HG03103 (cell line): ENCODE data around the gene ZNF185.
A peak's percentile ranks its signal among the peaks of the same experiment; 100 is the strongest.

ENCODE experiments used
- ATAC-seq: cut with Tn5 transposase; IDR thresholded peaks from one replicate; pipeline ENCODE4 v1.9.1; 2021; ENCODE audit warnings: low read depth; ENCODE audit not compliant: unreplicated experiment

Gene ZNF185

GRCh38 chrX:152895121-152895520 lies 2.7 kb upstream of the ZNF185 start:
- ATAC-seq = no peak

DNA sequence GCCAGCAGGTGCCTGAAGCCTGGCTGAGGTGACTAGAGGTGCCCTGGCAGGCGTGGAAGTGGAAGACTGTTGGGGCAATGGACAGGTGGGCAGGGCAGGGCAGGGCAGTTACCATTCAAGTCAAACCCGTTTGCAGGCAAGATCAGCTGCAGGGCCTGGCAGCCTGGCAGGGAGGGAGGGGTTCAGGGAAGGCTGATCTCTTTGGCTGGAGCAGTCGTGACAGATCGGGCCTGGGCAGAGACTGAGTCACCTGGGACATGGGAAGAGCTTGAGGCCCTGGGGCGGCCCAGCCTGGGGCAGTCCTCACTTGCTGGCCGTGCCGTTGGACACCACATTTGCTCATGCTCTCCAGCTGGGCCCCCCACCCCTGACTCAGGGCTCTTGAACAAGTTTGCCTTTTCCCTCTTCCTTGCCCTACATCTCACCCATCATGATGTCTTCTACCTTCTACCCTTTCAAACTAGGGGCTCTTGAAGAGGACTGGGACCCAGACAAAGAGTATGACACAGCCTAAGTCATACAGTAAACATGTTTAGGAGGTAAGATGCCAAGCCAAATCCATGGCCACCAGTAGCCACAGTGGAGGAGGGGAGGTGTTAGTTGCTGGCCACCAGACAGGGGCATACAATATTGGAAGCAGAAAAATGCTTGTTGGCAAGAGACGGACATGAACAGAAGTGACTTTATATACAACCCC lies 2.0 kb upstream of the ZNF185 start:
- ATAC-seq = no peak

GRCh38 chrX:152896450-152896849 lies 1.4 kb upstream of the ZNF185 start:
- ATAC-seq = no peak

DNA sequence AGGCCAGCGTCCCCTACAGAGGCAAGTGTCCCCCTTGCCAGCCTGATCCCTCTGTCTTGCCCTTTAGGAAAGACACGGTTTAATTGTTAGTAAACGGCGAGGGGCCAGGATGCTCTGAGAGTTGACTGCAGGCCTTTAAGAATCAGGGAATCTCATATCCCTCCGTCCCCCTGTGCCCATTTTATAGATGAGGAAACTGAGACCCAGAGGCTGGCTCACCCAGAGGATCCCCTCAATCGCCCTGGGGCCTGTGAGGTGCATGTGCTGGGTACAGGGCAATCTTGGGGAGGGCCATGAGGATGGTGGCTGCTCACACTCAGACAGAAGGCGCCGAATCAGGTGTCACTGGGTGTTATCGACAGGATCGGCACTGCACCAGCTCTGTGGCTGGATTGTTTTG lies 575 bp downstream of the ZNF185 start:
- no peak for ATAC-seq

DNA sequence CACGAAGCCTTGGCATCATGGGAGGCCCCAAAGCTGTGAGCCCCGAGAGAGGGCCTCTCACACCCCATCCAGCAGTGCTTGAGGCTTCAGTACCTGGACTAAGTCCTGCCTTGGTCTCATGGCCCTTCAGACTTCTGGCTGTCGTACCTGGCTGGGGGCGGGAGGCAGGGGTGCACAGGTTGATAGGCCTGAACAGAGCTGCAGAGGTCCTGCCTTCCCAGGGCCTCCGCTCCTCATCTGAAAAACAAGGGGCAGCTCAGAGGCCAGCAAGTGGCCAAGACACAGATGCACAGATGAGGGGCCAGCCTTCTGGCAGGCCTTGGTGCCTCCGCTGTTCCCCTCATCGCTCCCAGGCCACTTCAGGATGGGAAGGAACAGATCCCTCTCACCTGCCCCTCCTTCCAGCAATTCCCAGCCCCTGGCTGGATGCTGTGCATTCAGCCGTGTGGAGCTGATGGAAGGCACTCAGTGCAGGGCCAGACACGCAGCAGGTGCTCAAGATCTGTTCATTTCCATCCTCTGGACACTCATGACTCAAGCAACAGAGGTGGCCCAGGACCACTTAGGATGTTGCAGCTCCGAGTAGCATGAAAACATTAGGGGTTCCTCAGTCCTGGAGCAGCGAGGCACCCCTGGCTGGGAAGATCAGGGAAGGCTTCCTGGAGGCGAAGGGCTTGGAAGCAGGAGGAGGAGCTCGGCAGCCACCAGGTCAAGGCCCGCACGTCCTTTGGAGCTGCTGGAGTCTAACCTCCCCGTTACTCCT lies 1.4 kb downstream of the ZNF185 start:
- no peak for ATAC-seq

GRCh38 chrX:152899874-152900719 lies 2.2 kb downstream of the ZNF185 start:
- ATAC-seq = no peak

DNA sequence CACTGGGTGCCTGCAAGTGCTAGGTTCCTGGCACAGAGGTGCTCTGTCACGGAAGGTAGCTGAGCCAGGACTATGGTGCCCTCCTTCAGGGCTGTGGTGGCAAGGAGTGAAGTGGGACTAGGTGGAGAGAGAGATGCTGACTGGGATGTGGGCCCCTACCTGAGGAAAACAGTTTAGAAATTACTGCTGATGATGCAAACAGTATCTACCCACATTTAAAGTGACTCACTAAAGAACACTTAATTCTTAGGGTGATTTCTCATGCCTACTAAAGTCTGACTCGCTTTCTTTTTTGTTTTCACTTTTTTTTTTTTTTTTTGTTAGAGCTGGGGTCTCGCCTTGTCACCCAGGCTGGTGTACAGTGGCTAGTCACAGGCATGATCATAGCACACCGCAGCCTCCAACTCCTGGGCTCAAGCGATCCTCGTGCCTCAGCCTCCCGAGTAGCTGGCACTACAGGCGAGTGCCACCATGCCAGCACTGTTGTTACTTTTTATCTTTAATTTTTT lies 3.1 kb downstream of the ZNF185 start:
- ATAC-seq = no peak

DNA sequence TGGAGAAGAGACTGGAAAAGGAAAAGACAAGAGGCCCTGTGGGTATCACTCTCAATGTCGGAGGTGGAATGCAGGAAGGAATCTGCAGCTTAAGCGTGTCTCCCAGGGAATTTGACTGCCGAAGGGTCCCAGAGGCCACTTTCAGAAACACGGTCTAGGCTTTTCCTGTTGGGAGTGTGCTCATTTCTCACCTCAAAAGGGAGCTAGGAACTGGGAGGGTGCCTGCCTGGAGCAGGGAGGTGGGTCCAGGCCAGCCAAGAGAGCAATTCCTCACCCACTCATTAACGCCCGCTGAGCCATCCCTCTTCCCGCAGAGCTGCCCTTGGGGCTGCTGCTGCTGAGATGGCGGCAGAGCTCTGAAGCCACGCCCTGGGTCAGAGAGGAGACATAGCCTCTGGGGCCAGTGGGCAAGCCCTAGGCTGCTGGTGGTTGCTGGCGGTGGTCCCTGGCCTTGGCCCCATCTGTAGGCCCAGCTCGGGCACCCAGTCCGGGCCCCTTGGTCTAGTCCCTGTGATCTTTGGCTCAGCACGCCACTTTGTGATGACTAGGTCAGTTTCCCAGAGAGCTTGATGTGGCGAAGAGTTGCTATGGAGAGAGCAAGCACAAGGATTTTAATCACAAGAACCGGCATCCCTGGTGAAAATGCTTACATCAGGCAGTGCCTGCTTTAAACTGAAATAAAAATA lies 4.1 kb downstream of the ZNF185 start:
- ATAC-seq = no peak

GRCh38 chrX:152902502-152902820 lies 4.6 kb downstream of the ZNF185 start:
- ATAC-seq = no peak

DNA sequence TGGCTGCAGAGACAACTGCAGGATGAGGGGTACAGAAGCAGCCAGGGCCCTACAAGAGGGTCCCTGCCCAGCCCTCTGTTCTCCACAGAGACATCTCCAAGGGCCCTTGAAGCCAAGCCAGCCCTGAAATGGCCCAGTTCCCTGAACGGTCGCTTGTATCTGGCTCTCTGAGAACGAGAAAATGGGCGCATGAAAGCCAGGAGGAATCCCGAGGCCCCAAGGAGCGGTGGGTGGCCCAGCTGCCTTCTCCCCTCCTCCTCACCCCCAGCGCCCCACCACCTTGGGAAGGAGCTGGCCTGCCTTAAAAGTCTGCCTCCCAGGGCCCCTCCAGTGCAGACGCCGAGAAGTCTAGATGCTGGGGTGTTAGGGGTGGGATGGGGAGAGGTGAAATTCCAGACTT lies 5.7 kb downstream of the ZNF185 start:
- ATAC-seq = no peak

DNA sequence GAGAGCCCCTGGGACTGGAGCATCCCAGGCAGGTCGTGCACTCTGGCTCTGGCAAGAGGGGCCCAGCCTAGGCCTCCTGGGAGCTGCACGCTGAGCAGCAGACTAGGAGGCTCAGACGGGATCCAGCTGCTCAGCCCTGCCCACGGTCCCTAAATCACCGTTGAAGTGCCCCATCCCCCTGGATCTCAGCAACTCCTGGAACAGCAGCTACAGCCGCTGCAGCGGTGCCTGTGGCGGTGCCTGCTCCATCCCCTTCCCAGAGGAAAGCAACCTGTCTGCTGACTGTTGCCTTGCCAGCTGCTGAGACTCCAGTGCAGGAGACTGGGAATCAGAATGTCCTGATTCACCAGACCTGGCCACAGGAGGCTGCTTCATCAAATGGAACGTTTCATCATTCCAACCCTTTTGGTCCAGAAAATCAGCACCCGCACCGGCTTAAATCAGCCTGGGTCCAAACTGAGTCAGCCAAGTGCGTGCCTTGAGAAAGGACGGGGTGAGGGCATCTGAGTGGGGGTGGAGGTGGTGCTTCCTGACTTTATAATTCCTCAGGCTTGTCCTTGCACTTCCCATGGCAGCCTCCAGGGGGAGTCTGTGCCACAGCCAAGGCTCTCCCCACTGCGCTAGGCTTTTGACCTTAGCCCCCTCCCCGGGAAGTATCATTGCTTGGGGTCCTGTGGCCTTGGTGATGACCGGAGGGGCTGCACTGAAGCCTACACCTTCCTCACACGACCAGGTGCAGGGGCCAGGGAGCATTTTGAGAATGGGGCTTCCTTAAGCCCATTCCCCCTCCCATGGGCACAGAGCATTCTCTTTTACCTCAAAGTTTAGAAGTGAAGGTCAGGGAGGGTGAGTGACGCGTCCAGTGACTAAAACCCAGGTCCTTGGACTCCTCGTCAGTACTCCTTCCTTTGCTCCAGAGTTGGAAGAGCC lies 6.5 kb downstream of the ZNF185 start:
- no peak for ATAC-seq

DNA sequence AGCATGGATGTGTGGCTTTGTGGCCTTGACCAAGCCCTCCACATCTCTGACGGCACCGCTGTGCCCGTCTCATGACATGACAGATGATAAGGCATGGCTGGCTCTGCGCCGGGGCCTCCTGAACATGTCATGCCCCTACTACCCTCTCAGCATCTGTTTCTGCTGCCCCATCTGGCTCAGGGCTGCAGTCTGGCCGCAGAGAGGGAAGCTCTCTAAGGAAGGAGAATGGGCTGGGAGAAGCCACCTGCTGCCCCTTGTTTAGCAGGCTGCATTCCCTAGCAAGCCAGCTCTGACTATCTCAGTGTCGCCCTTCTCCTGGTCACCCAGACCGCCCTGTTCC lies 7.2 kb downstream of the ZNF185 start:
- ATAC-seq = no peak

DNA sequence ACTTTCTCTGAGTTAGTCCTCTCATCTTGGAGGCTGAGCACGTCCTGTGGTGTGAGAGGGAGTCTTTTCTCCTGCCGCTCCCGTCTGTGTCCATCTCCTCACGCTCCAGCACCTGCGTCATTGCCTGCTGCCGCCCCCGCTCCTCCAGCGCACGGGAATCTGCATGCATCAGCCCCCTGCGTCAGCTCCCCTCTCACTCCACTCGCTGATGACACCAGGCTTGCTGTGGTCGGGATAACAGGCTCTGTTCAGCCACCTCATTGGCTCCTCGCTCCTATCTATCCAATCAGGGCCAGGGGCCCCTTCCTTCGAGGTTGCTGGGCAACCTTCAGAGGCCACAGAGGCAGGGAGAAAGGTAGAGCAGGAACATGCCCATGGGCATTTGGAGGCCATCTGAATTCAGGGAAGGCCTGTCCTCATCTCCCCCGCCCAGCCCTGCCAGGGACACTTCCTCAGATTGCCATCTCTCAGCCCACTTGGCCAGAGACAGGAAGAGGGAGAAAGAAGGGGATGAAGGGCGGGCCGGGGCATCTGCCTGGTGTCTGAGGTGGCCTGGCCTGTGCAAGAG lies 9.3 kb downstream of the ZNF185 start:
- ATAC-seq = no peak

GRCh38 chrX:152908486-152908885 lies 10.6 kb downstream of the ZNF185 start:
- no peak for ATAC-seq

DNA sequence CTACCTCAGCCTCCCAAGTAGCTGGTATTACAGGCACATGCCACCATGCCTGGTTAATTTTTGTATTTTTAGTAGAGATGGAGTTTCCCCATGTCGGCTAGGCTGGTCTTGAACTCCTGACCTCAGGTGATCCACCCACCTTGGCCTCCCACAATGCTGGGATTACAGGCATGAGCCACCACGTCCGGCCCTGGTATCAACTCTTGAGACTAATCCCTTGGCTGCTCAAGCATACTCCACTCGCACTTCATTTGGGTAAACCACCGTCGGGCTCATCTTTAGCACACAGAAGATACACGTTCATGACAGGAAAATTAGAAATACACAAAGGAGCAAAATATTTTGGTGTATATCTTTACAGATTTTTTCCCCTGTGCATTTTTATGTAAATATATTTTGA lies 12.2 kb downstream of the ZNF185 start:
- peak; percentile 70 for ATAC-seq

GRCh38 chrX:152912106-152912505 lies 14.2 kb downstream of the ZNF185 start:
- no peak for ATAC-seq

DNA sequence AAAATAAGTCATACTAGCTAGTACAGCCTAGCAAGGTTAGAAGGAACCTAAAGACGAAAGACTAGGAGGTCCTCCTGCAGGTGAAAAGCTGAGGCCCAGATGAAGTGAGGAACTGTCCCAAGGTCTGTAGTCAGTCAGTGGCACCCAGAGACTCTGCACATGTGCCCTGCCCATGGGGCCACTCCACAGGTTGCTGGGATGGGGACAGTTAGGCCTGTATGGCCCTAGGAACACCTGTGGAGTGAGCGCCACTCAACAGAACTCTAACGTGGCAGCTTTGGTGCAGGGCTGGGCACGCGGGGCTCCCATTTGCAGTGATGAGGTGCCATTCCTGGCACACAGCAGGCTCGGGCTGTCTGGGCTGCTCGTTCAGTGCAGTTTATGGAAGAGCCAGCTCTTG lies 14.8 kb downstream of the ZNF185 start:
- ATAC-seq = no peak

GRCh38 chrX:152913346-152913745 lies 15.5 kb downstream of the ZNF185 start:
- no peak for ATAC-seq

GRCh38 chrX:152913910-152914309 lies 16.0 kb downstream of the ZNF185 start:
- ATAC-seq = no peak
